C1 segment of cervical spinal cord (tissue), 14 donors: ENCODE results near the gene MGAT5.

Experiments
- DNase-seq, 14 donors: peaks; one replicate each; lab custom pipeline; 2025; lab: John Stamatoyannopoulos, UW

MGAT5 gene, protein sequence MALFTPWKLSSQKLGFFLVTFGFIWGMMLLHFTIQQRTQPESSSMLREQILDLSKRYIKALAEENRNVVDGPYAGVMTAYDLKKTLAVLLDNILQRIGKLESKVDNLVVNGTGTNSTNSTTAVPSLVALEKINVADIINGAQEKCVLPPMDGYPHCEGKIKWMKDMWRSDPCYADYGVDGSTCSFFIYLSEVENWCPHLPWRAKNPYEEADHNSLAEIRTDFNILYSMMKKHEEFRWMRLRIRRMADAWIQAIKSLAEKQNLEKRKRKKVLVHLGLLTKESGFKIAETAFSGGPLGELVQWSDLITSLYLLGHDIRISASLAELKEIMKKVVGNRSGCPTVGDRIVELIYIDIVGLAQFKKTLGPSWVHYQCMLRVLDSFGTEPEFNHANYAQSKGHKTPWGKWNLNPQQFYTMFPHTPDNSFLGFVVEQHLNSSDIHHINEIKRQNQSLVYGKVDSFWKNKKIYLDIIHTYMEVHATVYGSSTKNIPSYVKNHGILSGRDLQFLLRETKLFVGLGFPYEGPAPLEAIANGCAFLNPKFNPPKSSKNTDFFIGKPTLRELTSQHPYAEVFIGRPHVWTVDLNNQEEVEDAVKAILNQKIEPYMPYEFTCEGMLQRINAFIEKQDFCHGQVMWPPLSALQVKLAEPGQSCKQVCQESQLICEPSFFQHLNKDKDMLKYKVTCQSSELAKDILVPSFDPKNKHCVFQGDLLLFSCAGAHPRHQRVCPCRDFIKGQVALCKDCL

DNA sequence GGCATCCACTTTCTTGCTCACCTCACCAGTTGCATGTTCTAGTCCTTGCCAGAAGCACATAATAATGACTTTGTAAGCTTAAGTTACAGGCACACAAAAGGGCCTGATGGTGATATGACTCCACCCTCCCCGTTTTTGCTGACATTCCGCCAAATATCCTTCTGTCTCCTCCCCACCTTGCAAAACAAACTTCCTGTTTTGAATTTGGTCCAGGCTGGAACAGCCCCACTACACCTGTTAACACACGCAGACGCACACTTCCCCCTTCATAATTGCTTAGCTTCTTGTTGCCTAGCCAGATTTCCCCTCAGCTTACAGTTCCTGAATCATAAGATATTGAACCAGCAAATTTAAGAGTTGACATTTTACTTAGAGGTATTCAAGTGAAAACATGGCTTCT lies at the start of gene MGAT5:
TSS of gene MGAT5 (plus strand) at position 269 of the 400 bp plus-strand sequence. CDS start 332 bp downstream, outside the sequence.
- peak in 1 of 14 donors; percentile 35 for DNase-seq

DNA sequence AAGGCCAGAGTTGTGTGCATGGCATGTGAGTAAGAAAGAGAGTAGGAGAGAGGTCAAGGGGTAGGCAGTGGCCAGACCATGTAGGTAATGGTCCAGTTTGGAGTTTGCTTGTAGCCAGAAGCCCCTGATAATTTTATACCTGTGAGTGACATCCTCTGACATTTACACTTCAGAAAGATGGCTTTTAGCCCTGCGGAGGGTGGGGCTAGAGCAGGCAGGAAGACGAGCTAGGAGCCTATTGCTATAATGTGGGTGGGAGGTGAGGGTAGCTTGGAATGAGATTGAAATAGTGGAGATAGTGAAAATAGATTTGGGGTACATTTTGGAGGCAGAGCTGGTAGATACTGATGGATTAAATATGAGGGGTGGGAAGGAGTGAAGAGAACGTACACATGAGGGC lies 48.8 kb upstream of the MGAT5 start:
- DNase-seq, result no peak

DNA sequence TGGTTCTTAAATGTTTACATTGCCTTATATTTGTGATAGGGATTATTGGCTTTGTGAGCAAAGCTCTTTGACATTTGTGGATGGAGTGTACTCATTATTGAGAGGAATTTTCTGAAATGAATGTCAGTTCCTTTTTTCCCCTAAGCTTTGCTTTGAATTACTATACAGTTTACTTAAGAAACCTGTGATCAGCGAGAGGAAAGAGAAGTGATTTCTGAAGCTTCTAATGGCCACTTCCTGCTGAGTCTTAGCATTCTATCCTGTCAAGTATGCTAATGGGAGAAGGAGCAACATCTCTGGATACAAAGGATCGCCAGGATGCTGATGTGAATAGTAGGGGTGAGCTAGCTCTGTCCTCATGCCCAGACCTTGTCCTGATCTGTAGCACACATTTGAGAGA lies 47.8 kb upstream of the MGAT5 start:
- DNase-seq, result no peak

DNA sequence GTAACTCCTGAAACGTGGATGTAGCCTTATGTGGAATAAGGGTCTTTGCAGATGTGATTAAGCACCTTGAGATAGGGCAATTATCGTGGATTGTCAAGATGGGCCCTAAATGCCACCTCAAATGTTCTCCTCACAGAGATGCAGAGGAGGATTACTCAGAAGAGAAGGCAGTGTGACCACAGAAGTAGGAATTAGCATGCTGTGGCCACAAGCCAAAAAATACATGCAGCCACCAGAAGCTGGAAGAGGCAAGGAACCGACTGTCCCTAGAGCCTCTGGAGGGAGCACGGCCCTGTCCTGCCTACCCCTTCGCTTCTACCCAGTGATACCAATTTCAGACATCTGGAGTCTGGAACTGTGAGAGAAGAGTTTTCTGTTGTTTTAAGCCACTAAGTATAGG lies 47.3 kb upstream of the MGAT5 start:
- no peak for DNase-seq

DNA sequence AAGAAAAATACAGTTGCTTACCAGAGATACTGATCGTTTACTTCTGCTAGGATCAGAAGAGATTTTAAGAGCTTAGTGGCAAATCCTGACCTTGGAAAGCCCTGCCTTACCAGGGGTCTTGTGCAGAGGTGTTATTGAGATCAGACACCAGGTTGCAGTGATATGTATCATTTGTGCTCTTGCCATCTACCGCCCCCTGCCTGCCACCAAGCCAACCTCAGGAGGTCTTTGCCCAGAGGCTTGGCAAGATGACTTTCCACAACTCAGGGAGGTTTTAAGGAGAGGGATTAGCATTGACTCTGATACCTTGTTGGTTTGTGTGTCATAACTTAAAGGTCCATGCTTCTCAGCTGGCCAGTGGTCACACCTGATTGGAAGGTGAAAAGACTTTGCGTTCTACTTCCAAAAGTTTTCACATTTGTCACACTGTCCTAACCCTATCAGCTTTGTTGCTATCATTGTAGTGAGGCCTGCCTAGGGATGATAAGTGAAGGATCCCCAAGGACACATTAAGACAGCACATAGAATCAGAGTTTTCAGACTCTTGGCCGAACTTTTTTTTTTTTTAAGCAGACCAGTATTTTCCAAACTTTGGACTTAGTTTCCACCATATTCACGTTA lies 46.2 kb upstream of the MGAT5 start:
- peak in 1 of 14 donors; percentile 20 for DNase-seq

DNA sequence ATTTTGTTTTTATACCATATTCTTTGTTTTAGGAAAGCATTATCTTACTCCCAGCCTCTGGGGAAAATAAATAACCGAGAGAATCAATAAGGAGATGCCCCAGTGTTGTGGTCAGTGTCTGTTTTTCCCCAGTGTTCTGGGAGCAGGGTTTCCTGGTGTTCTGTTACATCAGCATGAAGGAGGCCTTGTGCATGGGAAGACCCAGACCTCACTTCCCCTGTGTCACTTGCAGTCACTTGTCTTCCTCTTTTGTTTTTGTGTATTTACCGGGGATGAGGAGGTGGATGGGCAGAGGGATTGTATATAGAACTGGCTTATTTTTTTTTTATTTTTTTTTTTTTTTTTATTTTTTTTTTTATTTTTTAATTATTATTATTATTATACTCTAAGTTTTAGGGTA lies 45.0 kb upstream of the MGAT5 start:
- DNase-seq, result no peak

DNA sequence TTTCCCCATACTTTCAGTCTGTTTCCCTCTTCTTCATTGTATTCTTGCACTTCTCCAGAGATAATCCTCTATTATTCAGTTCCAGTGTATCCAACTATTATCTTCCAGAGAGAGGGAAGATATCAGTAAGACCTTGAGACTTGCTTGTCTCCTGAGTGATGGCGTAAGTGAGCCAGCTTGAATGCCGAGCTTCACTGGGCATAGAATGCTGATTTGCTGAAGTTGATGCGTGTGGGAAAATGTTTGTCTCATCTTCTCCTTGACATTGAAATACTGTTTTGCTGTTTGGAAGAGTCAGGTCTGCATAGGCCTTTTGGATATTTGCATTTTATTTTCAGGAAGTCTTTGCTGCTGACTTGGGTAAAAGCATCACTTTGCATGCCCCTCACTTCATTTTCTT lies 41.1 kb upstream of the MGAT5 start:
- no peak for DNase-seq

DNA sequence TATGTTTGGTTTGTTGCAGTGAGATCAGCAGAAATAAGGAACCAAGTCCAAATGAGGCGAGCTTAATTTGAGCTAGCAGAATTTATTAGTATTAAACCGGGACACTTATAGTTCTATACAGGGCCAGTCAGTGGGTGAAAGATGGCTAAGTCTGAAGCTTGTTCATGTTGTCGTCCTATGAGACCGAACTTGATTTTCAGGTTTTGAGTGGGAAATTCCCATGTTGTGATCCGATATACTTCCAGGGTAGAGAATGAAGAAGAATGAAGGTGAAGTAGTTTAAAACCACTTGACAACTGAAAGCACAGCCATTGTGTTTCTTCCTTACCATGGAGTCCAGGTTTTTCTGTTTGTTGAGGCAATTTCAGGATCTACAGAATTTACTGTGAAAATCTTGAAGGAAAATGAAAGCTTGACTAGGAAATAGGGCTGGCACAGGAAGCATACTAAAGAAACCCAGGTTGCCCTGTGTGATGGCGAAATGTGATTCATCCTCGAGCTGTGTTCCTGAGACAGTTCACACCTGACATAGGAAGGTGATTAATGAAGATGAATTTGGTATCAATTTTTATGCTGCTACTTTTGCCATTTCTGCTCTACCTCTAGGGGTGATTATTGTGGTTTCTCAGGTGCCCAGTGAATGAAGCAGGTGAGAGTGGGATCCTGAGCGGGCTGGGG lies 37.6 kb upstream of the MGAT5 start:
- DNase-seq, result no peak

DNA sequence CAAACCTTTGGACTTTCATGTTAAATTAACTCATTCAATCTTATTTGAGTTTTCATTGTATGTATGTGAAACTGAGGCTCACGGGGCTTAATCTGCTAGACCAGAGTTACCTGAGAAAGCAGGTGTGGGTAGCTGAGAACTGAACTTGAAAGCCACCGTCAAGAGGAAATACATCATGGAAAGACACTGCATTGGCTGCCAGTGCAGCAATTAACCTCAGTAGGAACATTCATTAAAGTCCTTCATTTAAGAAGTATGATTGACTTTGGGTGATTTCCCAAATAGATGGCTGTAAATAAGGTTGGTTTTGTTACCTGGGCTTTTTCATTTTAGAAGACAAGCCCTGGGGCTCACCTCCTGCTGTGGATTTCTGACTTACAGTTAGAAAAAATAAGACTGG lies 36.5 kb upstream of the MGAT5 start:
- no peak for DNase-seq

DNA sequence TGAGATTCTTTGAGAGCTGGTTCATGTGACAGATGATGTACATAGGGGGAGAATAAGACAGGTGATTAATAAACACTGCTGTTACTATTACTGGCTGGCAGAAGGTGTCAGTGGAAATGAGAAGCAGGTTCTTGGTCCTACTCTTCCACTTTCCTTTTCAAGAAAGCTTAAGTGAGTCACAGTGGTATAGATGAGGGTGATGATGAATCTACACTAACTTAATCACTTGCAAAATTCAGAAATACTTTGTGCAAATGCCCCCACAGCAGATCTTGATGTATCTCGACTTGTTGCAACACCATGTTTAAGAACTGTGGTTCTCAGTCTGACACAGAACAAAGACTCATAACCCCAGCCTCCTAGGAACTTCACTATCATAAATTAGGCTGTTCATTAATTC lies 35.9 kb upstream of the MGAT5 start:
- no peak for DNase-seq

DNA sequence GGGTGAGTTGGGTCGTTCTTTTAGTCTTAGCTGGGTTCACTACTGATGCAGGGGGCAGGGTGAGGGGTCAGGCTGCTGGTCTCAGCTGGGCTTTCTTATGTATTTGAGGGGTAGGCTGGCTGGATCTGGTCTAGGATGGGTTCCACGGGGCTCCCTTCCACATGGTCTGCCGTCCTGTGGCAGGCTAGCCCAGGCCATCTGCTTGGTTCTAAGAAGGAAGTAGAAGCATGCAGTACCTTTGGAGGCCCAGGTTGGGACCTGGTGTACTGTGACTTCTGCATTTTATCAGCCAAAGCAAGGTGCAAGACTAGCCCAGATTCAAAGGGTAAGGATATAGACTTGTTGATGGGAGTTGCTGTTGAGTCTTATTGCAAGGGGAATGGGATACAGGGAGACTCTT lies 35.5 kb upstream of the MGAT5 start:
- DNase-seq, result no peak

DNA sequence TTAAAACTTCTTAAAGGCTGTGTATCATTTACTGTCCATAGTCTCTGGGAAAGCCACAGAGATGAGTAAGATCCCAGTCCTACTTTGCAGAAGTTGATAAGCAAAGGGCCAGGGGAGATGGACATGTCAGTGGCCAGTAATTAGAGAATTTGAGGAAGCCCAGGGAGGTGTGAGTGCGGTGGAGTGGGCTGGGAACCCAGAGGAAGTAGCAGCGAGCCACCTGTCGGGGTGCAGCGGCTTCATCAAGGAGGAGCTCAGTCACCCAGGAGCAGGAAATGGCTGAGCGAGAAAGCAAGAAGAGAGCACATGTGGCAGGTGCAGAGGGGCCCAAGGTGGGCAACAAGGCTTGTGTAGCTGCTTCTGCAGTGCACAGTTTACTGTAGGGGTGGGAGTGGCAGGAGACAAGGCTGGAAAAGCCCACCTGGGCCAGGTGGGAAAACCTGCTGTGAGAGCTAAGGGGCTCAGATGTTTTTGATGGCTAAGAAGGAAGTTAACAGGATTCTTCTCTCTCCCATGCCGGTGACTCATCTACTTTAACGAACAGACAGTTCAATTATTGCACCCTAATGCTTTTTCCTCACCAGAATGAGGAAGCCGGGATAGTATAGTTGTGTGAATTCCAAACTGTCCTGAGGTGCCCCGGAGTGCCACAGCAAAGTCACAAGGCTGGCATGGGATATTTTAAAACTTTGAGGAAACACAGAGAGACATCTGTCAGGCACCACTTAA lies 34.8 kb upstream of the MGAT5 start:
- DNase-seq, result peak in 1 of 14 donors; percentile 21

DNA sequence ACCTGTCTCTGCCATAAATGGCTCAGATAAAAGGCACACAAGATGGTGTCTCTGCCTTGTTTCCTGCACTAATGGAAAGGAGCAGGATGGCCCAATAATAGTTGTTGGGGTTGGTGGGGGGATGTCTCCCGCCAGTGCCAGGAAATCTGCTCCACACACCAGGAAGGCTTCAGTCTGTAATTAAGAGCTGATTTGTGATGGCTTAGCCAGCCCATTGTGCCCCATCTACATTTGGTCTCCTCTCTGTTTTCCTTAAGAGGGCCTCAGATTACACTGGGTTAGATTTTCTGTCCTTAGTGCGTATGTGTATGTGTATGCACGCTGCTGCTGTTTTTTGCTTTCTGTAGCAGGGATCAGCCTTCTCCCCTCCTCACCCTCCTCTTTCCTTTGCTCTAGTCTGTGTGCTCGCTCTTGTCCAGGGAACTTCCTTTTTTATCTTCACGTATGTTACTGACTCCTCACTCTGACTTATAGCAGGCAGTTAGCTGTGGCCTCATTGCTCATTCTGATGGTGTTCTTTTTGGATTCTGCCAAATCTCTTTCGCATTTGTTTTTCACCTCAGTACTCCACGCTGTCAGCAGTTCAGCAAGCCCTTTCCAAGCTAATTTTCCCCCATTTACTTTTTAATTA lies 33.4 kb upstream of the MGAT5 start:
- no peak for DNase-seq

DNA sequence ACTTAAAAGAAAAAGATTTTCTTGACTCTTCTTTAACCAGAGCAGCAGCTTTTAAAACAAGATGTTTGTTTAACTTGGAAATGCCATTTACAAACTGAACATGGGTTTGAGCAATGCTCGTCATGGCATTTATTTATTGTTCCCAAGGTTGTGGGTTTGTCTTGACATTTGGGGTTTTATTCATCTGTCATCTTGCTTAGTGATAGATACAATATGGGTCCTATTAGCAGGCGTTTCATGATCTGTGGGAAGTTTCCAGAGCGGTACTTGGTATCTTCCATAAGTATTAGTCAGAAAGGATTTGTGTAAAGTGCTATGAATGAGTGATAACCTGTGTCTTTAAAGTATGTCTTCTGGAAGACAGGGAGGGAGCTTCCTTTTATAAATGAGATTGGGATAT lies 29.9 kb upstream of the MGAT5 start:
- DNase-seq, result no peak

DNA sequence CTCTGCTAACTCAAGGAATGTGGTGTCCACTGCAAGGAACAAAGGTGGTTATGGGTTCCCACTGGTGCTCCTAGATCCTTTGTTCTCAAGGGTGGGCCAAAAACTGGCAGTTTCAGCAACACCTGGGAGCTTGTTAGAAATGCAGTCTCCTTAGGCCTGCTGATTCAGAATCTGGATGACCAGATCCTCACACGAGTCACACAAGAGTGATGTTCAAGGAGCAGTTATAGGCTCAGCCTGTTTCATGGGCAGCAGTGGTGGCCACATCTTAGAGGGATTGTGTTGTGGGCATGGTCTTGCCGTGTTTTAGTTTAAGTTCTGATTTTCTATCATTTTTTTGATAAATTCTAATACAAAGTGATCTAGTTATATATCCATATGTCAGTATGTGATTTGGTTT lies 28.7 kb upstream of the MGAT5 start:
- DNase-seq, result no peak

DNA sequence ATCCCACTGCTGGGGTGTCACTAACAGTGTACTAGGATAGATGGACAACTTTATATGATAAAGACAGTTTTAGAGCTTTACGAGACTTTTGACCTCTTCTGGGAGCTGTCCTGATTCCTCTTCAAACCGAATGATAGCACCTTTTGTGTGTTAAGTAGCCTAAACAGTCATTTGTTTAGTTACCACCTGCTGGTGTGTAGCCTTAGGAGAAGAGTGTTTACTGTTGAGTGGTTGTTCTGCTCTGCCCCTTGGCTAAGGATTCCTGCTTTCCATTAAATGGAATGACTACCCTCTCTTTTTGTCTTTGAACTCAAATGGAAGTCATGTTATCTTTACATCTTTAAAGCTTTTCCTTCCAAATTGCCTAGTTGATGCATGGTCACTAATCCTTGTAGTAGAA lies 28.0 kb upstream of the MGAT5 start:
- no peak for DNase-seq

DNA sequence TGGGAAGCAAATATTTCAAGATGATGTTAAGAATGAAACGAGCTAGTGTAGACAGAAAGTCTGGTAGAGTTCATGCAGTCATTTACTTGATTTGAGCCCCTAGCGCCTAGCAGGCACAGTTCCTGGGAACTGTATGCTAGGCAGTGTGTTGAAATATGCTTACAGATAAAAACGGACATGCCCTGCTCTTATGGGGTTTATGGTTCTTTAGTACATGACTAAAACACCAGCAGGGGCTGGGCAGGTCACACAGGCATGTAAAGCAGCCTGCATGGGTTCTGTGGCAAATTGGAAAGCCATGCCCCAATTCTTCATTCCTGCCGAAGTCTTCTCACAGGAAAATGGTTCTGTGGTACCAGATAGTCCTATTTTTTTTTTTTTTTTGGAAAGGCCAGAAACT lies 27.3 kb upstream of the MGAT5 start:
- no peak for DNase-seq

DNA sequence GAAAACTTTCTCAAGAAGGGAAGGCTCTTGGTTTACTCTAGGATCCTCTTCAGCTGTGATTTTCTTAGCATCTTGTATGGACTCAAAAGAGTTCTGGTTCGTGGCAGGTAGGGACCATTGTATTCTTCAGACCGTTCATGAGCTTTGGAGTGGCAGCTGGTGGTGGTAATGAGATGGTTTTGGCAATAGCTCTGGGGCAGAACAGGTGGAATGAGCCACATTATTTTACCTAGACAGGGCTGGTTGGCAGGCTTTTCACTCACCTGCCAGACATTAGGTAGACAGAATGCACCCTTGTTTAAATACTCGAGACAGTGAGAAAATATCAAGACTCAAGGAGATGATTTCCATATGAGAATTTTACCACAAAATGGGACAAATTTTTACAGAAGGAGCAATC lies 26.2 kb upstream of the MGAT5 start:
- DNase-seq, result no peak

DNA sequence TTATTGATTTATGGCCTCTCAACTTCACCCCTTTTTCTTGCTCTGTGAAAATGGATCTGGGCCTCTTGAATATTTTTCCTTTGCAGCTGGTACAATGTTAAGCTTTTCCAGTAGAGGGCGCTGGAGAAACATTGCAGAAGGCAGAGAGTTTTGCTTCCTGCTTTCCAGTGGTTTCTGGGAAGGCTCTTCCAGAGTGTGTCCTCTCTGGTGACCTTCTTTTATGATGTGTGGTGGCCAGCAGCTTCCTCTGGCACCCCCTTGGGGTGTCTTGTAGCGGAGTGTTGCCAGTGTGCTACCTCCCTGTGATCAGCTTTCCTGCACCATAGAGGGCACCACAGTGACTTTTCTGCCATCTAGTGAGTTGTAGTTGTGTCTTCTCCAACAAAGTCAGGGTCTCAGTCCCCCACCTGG lies 25.4 kb upstream of the MGAT5 start:
- no peak for DNase-seq

DNA sequence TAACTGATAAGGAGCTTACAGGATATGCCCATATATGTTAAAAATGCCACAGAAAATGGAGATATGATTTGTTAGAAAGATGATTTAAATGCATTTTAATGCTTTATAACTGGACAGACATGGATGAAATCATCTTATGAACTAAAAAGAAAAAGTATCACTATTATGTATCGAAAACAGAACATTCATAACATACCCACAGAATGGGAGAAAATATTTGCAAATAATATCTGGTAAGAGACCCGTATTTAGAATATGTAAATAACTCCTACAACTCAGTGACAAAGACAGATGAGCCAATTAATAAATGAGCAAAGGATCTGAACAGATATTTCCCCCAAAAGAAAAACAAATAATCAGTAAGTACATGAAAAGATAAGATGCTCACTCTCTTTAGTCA lies 24.3 kb upstream of the MGAT5 start:
- no peak for DNase-seq

DNA sequence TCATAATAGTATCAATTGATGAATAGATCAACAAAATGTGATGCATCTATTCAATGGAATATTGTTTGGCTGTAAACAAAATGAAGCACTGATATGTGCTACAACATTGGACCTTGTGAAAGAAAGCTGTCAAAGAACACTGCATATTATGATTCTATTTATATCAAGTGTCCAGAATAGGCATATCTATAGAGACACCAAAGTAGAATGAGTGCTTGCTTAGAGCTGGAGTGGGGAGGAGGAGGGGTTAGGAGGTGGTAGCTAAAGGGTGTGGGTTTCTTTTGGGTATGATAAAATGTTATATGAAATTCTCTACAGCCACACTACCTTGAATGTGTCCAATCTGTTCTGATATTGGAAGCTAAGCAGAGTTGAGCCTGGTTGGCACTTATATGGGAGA lies 23.0 kb upstream of the MGAT5 start:
- DNase-seq, result no peak
